Stimulated activated memory B cell treated with anti-CD40 and anti-IgM and Interleukin-4, amounts not matched to agents 10 μg/mL and 1 μg/mL and 100 μg/mL, for 72 hours (primary cell): ENCODE measurements around the gene GADL1.

Experiments
- ATAC-seq: fragments of 150-1000 bp; cut with Tn5 transposase; 2 replicates; pipeline ENCODE4 v1.10.0; 2021
- H3K27ac Mint-ChIP-seq: one replicate; pipeline ENCODE4 v1.8.0; 2022; ENCODE audit warnings: mild to moderate bottlenecking, mixed read lengths
- H3K27me3 Mint-ChIP-seq: one replicate; pipeline ENCODE4 v1.8.0; 2022; ENCODE audit warnings: mixed read lengths
- H3K36me3 Mint-ChIP-seq: one replicate; pipeline ENCODE4 v1.8.0; 2022; ENCODE audit warnings: mixed read lengths
- H3K4me1 Mint-ChIP-seq: one replicate; pipeline ENCODE4 v1.8.0; 2022; ENCODE audit warnings: mixed read lengths
- H3K4me3 Mint-ChIP-seq: one replicate; pipeline ENCODE4 v1.8.0; 2022; ENCODE audit warnings: mild to moderate bottlenecking, moderate library complexity, mixed read lengths
- H3K9me3 Mint-ChIP-seq: one replicate; pipeline ENCODE4 v1.8.0; 2022; ENCODE audit warnings: mixed read lengths

GADL1 gene

DNA sequence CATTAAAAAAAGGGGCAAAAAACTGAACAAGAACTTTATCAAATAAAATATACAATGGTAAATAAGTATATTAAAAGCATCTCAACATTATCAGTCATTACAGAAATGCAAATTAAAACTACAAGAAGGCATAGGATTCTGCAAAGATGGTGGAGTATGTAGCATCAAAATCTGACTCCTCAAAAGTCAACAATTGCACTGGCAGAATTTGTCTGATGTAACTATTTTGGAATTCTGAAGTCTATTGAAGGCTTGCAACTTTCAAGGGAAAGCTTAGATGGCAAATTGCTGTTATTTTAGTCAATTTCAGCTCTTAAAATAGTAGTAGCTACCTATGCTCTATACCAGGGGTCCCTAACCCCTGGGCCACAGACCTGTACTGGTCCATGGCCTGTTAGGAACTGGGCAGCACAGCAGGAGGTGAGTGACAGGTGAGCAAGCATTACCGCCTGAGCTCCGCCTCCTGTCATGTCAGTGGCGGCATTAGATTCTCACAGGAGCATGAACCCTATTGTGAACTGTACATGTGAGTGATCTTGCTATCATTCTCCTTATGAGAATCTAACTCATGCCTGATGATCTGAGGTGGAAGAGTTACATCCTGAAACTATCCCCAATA, 180.5 kb downstream of the GADL1 start:
- peaks cover 6% of the 10 kb centered on the region for H3K36me3 Mint-ChIP-seq
- no peak for ATAC-seq
- no peak overlapping the region for H3K4me3 Mint-ChIP-seq
- H3K27me3 Mint-ChIP-seq, result peaks cover 37% of the 10 kb centered on the region
- H3K27ac Mint-ChIP-seq, result no peak overlapping the region
- H3K9me3 Mint-ChIP-seq, result no peaks in the 10 kb centered on the region
- no peaks in the 10 kb centered on the region for H3K4me1 Mint-ChIP-seq

- Mint-ChIP-seq H3K4me3 (no peak overlapping the region), H3K36me3 (peaks cover 6% of the 10 kb centered on the region), H3K27ac (no peak overlapping the region), H3K9me3 (no peaks in the 10 kb centered on the region), H3K4me1 (no peaks in the 10 kb centered on the region), H3K27me3 (peaks cover 27% of the 10 kb centered on the region)
- no peak for ATAC-seq
Measured at GRCh38 chr3:30712991-30713390, 181.5 kb downstream of the GADL1 start.

- Mint-ChIP-seq H3K27ac (no peak overlapping the region), H3K27me3 (peaks cover 15% of the 10 kb centered on the region), H3K4me3 (no peak overlapping the region), H3K4me1 (no peaks in the 10 kb centered on the region), H3K9me3 (no peaks in the 10 kb centered on the region), H3K36me3 (peaks cover 6% of the 10 kb centered on the region)
- ATAC-seq, result no peak
Measured at GRCh38 chr3:30711867-30712266, 182.6 kb downstream of the GADL1 start.

- ATAC-seq, result no peak
- Mint-ChIP-seq H3K4me3 (no peak overlapping the region), H3K27ac (no peak overlapping the region), H3K4me1 (no peaks in the 10 kb centered on the region), H3K27me3 (peaks cover 10% of the 10 kb centered on the region), H3K36me3 (peaks cover 11% of the 10 kb centered on the region), H3K9me3 (no peaks in the 10 kb centered on the region)
Measured at GRCh38 chr3:30711151-30711550, 183.3 kb downstream of the GADL1 start.

DNA sequence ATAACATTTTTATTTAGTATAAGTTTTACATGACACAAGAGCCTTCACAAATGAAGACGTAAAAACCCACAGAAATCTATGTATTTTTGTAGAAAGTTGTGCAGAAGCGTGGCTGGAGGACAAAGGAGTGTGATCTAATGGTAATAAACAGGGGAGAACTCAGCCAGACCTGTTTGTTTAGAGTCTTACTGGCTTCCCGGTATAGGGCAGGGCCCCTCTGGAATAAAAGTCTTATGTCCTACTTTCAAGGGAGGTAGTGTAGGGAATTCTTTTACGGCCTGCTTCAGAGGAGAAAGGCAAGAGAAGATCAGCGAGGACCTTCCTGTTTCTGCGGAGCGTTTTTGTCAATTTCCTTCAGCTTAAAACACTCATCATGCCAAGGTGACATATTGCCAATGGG, 184.4 kb downstream of the GADL1 start:
- Mint-ChIP-seq H3K27ac (no peak overlapping the region), H3K4me3 (no peak overlapping the region), H3K4me1 (no peaks in the 10 kb centered on the region), H3K9me3 (no peaks in the 10 kb centered on the region), H3K36me3 (peaks cover 21% of the 10 kb centered on the region), H3K27me3 (peaks cover 4% of the 10 kb centered on the region)
- no peak for ATAC-seq

DNA sequence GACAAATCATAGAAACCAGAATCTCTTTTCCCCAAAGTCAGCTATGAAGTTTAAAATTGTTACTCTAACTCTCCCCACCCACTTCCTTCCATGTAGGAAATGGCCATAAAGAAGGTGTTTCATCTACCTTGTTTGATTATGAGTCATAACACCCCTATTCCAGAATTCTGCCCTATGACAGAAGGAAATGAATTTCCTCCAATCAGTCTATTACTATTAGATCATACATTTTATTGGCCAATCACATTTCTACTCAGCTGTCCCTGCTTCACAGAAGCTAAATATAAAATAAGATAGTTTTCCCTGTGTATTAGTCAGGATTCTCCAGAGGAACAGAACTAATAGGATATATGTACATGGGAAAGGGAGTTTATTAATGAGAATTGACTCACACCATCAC, 186.0 kb downstream of the GADL1 start:
- Mint-ChIP-seq H3K9me3 (no peaks in the 10 kb centered on the region), H3K4me3 (no peak overlapping the region), H3K4me1 (no peaks in the 10 kb centered on the region), H3K27ac (no peak overlapping the region), H3K27me3 (no peaks in the 10 kb centered on the region), H3K36me3 (peaks cover 18% of the 10 kb centered on the region)
- no peak for ATAC-seq

DNA sequence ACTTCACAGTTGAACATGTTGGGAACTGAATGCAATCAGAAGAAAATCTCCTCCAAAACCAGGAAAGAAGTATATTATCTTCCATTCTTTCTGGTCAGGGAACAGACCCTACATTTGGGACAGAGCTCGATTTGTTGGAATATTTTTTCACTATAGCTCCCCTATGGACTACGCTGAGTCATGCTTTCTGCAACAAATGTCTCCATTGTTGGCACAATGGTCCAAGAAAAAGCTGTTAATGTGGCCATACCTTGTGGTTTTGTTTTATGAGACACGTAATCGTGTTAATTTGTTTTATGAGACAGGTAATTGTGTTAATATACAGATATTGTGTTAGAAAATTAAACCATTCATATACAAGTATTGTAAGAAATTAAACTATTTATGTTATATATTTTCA, 186.6 kb downstream of the GADL1 start:
- H3K9me3 Mint-ChIP-seq, result peaks cover 4% of the 10 kb centered on the region

DNA sequence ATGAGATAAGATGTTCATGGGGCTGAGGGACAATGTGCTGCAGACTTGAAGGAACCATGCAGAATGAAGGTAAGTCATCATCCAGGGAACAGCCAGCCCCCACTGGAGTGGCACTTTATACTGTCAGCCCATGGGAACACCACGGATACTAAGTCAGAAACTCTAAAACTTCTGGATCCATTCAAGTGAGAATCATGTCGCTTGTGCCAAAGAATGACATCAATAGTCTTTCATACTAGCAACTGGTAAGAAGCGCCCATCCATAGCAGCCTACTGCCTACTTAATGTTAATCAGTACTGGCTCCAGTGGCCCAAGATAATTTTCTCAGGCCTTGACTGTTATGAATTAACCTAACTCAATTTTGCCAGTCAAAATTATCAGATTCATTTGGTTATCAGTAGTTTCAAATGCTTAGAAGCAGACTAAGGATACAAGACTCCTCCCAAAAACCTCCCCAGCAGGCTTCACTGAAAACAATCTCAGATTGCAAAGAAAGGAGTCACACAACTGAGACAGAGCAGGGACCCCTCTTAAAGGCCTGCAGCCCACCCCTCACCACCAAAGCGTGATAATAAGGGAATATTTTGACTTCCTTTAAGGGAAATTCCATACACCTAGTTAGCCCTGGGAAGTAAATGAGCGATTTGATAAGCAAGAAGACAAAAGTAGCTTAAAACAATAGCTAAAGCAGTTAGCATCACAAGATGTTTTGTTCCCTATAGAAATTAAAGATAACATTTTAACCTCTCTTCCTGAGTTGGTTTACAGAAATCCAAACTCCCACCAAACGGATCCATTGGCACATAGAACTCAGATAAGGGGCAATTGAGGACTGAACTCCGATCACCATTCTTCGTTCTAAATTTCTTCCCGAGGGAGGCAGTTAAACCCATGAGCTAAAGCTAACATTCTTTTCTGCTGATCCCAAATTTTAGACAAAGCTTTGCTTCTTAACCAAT, 189.2 kb downstream of the GADL1 start:
- H3K4me1 Mint-ChIP-seq, result no peaks in the 10 kb centered on the region
- H3K36me3 Mint-ChIP-seq, result peaks cover 36% of the 10 kb centered on the region
- H3K27ac Mint-ChIP-seq, result no peak overlapping the region

More for the DNA sequence above, 186.6 kb downstream of the GADL1 start:
- Mint-ChIP-seq H3K4me1 (no peaks in the 10 kb centered on the region), H3K36me3 (peaks cover 24% of the 10 kb centered on the region), H3K27ac (no peak overlapping the region), H3K4me3 (no peak overlapping the region), H3K27me3 (no peaks in the 10 kb centered on the region)
- ATAC-seq, result no peak

GRCh38 chr3:30702828-30703397, 191.5 kb downstream of the GADL1 start:
- H3K27me3 Mint-ChIP-seq, result no peaks in the 10 kb centered on the region
- H3K27ac Mint-ChIP-seq, result no peak overlapping the region
- H3K4me3 Mint-ChIP-seq, result no peak overlapping the region
- no peaks in the 10 kb centered on the region for H3K4me1 Mint-ChIP-seq
- H3K36me3 Mint-ChIP-seq, result peaks cover 41% of the 10 kb centered on the region
- no peak for ATAC-seq
- peaks cover 4% of the 10 kb centered on the region for H3K9me3 Mint-ChIP-seq

More for the DNA sequence above, 189.2 kb downstream of the GADL1 start:
- Mint-ChIP-seq H3K4me3 (no peak overlapping the region), H3K9me3 (peaks cover 4% of the 10 kb centered on the region), H3K27me3 (no peaks in the 10 kb centered on the region)
- ATAC-seq, result no peak

DNA sequence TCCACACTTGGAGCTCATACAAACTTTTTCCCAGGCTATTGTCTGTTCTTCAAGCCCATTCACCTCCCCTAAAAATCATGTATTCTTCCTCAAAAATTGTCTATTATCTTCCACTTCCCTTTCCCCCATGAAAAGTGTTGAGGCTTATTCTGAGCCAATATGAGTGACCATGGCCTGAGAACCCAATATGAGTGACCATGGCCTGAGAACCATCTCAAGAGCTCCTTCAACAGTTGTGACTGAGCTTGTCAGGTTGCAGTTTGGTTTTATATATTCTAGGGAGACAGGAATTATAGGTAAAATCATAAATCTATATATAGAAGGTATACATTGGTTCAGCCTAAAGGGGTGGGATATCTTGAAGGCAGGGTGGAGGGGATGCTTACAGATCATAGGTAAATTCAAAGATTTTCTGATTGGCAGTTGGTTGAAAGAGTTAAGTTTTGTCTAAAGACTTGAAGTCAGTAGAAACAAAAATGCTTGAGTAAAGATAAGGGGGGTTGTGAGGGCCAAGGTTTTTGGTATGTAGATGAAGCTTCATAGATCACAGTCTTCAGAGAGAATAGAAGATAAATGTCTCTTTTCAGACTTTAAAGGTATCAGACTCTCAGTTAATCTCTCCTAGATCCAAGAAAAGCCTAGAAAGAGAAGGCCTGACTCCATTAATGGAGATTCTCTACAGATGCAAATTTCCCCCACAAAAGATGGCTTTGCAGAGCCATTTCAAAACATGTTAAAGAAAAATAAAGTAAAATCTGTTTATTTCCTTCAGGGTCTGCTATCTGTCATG, 192.2 kb downstream of the GADL1 start:
- ATAC-seq, result no peak
- peaks cover 48% of the 10 kb centered on the region for H3K36me3 Mint-ChIP-seq
- H3K27ac Mint-ChIP-seq, result no peak overlapping the region
- no peaks in the 10 kb centered on the region for H3K27me3 Mint-ChIP-seq
- H3K4me3 Mint-ChIP-seq, result no peak overlapping the region
- H3K9me3 Mint-ChIP-seq, result peaks cover 4% of the 10 kb centered on the region
- peaks cover 4% of the 10 kb centered on the region for H3K4me1 Mint-ChIP-seq

- no peak overlapping the region for H3K4me3 Mint-ChIP-seq
- H3K4me1 Mint-ChIP-seq, result peaks cover 16% of the 10 kb centered on the region
- no peak for ATAC-seq
- peaks cover 53% of the 10 kb centered on the region for H3K36me3 Mint-ChIP-seq
- H3K27ac Mint-ChIP-seq, result no peak overlapping the region
- no peaks in the 10 kb centered on the region for H3K27me3 Mint-ChIP-seq
- peaks cover 4% of the 10 kb centered on the region for H3K9me3 Mint-ChIP-seq
Measured at GRCh38 chr3:30700702-30701321, 193.6 kb downstream of the GADL1 start.

DNA sequence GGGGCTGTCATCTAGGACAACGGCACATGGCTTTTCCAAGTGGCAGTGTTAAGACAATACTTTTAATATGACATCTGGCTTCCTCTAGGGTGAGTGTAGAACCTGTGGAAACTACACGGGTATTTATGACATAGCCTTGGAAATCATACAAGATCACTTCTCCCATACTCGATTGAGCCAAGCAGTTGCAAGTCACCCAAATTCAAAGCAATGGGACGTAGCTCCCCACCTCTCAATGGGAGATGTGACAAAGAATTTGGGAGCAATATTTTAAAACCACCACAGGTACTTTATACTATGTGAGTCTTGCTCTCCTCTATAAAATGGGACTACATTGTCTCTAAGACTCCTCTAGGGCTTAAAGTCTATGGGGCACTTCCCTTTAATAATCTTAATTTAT, 194.5 kb downstream of the GADL1 start:
- H3K27ac Mint-ChIP-seq, result no peak overlapping the region
- no peaks in the 10 kb centered on the region for H3K27me3 Mint-ChIP-seq
- no peak for ATAC-seq
- peaks cover 21% of the 10 kb centered on the region for H3K4me1 Mint-ChIP-seq
- H3K36me3 Mint-ChIP-seq, result peaks cover 54% of the 10 kb centered on the region
- peaks cover 4% of the 10 kb centered on the region for H3K9me3 Mint-ChIP-seq
- no peak overlapping the region for H3K4me3 Mint-ChIP-seq

- H3K27ac Mint-ChIP-seq, result no peak overlapping the region
- no peak overlapping the region for H3K4me3 Mint-ChIP-seq
- no peaks in the 10 kb centered on the region for H3K27me3 Mint-ChIP-seq
- no peak for ATAC-seq
- peaks cover 21% of the 10 kb centered on the region for H3K4me1 Mint-ChIP-seq
- peaks cover 62% of the 10 kb centered on the region for H3K36me3 Mint-ChIP-seq
- H3K9me3 Mint-ChIP-seq, result peaks cover 4% of the 10 kb centered on the region
Measured at GRCh38 chr3:30698549-30698948, 195.9 kb downstream of the GADL1 start.

- ATAC-seq, result no peak
- no peaks in the 10 kb centered on the region for H3K9me3 Mint-ChIP-seq
- H3K36me3 Mint-ChIP-seq, result peaks cover 58% of the 10 kb centered on the region
- H3K4me1 Mint-ChIP-seq, result peaks cover 35% of the 10 kb centered on the region
- H3K4me3 Mint-ChIP-seq, result no peak overlapping the region
- no peaks in the 10 kb centered on the region for H3K27me3 Mint-ChIP-seq
- H3K27ac Mint-ChIP-seq, result peak overlapping the region; percentile 50
Measured at GRCh38 chr3:30696896-30697295, 197.6 kb downstream of the GADL1 start.
